GM23338 (cell line): Measurements from ENCODE around the gene FANCG. TPM values are rescaled to one million over a fixed set of nuclear protein-coding genes. Genes with fewer than 3 reads are reported as not detected.

Source experiments
- ATAC-seq: fragments of 200-7000 bp; cut with Tn5 transposase; 3 replicates; pipeline ENCODE4 v1.9.1; 2020
- DNase-seq: peaks from one replicate; pipeline ENCODE4 v3.0.0-alpha.2; 2015; ENCODE audit warnings: low spot score
- H2AFZ ChIP-seq: fragments of 200-600 bp; sonication (generic); 2 replicates; pipeline ENCODE4 v1.8.0; 2016; ENCODE audit warnings: antibody characterized with exemption, mild to moderate bottlenecking, moderate library complexity
- H3F3A ChIP-seq: fragments of 200-600 bp; sonication (generic); replicated peaks from 2 replicates; pipeline ENCODE4 v1.8.0; 2017; ENCODE audit warnings: antibody characterized with exemption, mixed run types, low read depth
- H3K27ac ChIP-seq: fragments of 200-600 bp; sonication (generic); 2 replicates; pipeline ENCODE4 v1.6.1; 2016; ENCODE audit warnings: low read depth
- H3K27me3 ChIP-seq: fragments of 200-600 bp; sonication (generic); 2 replicates; pipeline ENCODE4 v1.8.0; 2016; ENCODE audit warnings: mild to moderate bottlenecking, mixed run types, moderate library complexity; ENCODE audit not compliant: insufficient read depth
- H3K36me3 ChIP-seq: fragments of 200-600 bp; sonication (generic); 2 replicates; pipeline ENCODE4 v1.8.0; 2016; ENCODE audit warnings: mild to moderate bottlenecking; ENCODE audit not compliant: insufficient read depth
- H3K4me1 ChIP-seq: fragments of 200-600 bp; sonication (generic); 2 replicates; pipeline ENCODE4 v1.8.0; 2016; ENCODE audit warnings: mild to moderate bottlenecking, moderate library complexity; ENCODE audit not compliant: insufficient read depth
- H3K4me2 ChIP-seq: fragments of 200-600 bp; sonication (generic); 2 replicates; pipeline ENCODE4 v1.7.1; 2017; ENCODE audit warnings: mixed run types
- H3K4me3 ChIP-seq: fragments of 200-600 bp; sonication (generic); 2 replicates; pipeline ENCODE4 v1.6.1; 2016; ENCODE audit warnings: mixed run types
- H3K79me2 ChIP-seq: fragments of 200-600 bp; sonication (generic); replicated peaks from 2 replicates; pipeline ENCODE4 v1.8.0; 2017; ENCODE audit warnings: mild to moderate bottlenecking; ENCODE audit not compliant: insufficient read depth
- H3K9me2 ChIP-seq: fragments of 200-600 bp; sonication (generic); 2 replicates; pipeline ENCODE4 v1.8.0; 2017; ENCODE audit not compliant: insufficient read depth
- H4K20me1 ChIP-seq: fragments of 200-600 bp; sonication (generic); replicated peaks from 2 replicates; pipeline ENCODE4 v1.8.0; 2017; ENCODE audit warnings: mild to moderate bottlenecking; ENCODE audit not compliant: insufficient read depth
- H3K27ac Mint-ChIP-seq: 2 replicates; pipeline ENCODE4 v1.8.0; 2020; ENCODE audit warnings: inconsistent platforms, mild to moderate bottlenecking, moderate library complexity, mixed read lengths
- H3K27me3 Mint-ChIP-seq: 3 replicates; pipeline ENCODE4 v1.8.0; 2022; ENCODE audit warnings: low read depth, mild to moderate bottlenecking, moderate library complexity, mixed read lengths, inconsistent platforms; ENCODE audit not compliant: insufficient read depth, poor library complexity
- H3K36me3 Mint-ChIP-seq: 3 replicates; pipeline ENCODE4 v1.8.0; 2021; ENCODE audit warnings: low read depth, mild to moderate bottlenecking, inconsistent platforms, moderate library complexity, mixed read lengths
- H3K4me1 Mint-ChIP-seq: 3 replicates; pipeline ENCODE4 v1.8.0; 2020; ENCODE audit warnings: mild to moderate bottlenecking, inconsistent platforms, mixed read lengths
- H3K4me3 Mint-ChIP-seq: 3 replicates; pipeline ENCODE4 v1.8.0; 2021; ENCODE audit warnings: moderate library complexity, mild to moderate bottlenecking, inconsistent platforms, mixed read lengths
- H3K9me3 Mint-ChIP-seq: 3 replicates; pipeline ENCODE4 v1.8.0; 2020; ENCODE audit warnings: moderate library complexity, mild to moderate bottlenecking, inconsistent platforms, mixed read lengths
- CREB1 ChIP-seq: fragments of 250-450 bp; sonication (Bioruptor Pico); IDR thresholded peaks from 2 replicates; pipeline ENCODE4 v1.5.0; 2020; ENCODE audit warnings: low read depth, mild to moderate bottlenecking, moderate library complexity
- CTCF ChIP-seq, 2 experiments: fragments of 200-600 bp in 1 of 2; sonication (generic) in 1 of 2; conservative IDR thresholded peaks; 2 replicates each; pipeline versions ENCODE4 v1.5.1 to v1.6.1; 2016 to 2017; ENCODE audit warnings: antibody characterized with exemption in 2 of 2, low read depth in 2 of 2, mild to moderate bottlenecking in 2 of 2, moderate library complexity in 1 of 2
- ETS1 ChIP-seq: IDR thresholded peaks from 2 replicates; pipeline ENCODE4 v1.6.1; 2016; ENCODE audit warnings: antibody characterized with exemption
- EZH2 ChIP-seq: fragments of 200-600 bp; sonication (generic); IDR thresholded peaks from one replicate; pipeline ENCODE4 v1.8.0; 2017; ENCODE audit warnings: antibody characterized with exemption, mild to moderate bottlenecking, low read depth; ENCODE audit not compliant: unreplicated experiment
- EZH2phosphoT487 ChIP-seq: fragments of 200-600 bp; sonication (generic); IDR thresholded peaks from one replicate; pipeline ENCODE4 v1.8.1; 2018; ENCODE audit warnings: antibody characterized with exemption; ENCODE audit not compliant: unreplicated experiment
- NANOG ChIP-seq: IDR thresholded peaks from 2 replicates; pipeline ENCODE4 v1.6.1; 2016; ENCODE audit warnings: antibody characterized with exemption, borderline replicate concordance
- POLR2AphosphoS5 ChIP-seq: IDR thresholded peaks from 2 replicates; pipeline ENCODE4 v1.6.1; 2016; ENCODE audit warnings: antibody characterized with exemption, low read depth
- REST ChIP-seq: IDR thresholded peaks from one replicate; pipeline ENCODE4 v1.6.1; 2018; ENCODE audit warnings: antibody characterized with exemption; ENCODE audit not compliant: unreplicated experiment
- STAT1 ChIP-seq: IDR thresholded peaks from one replicate; pipeline ENCODE4 v1.6.1; 2016; ENCODE audit warnings: antibody characterized with exemption; ENCODE audit not compliant: unreplicated experiment
- ZNF114 ChIP-seq: fragments of 250-450 bp; sonication (Bioruptor Pico); IDR thresholded peaks from 2 replicates; pipeline ENCODE4 v1.5.0; 2020; ENCODE audit warnings: mild to moderate bottlenecking, moderate library complexity
- ZNF331 ChIP-seq: fragments of 250-450 bp; sonication (Bioruptor Pico); IDR thresholded peaks from 2 replicates; pipeline ENCODE4 v1.5.0; 2020; ENCODE audit warnings: low read depth, mild to moderate bottlenecking, moderate library complexity
- polyA plus RNA-seq: library from polyadenylated mRNA; unstranded; fragments of >200 nt; fragmentation: Nextera tagmentation; extraction: Ambion mirVana; gene quantifications from 2 replicates; pipeline ENCODE4 v1.2.1, GENCODE V29; 2016
- total RNA-seq: library from RNA; depleted of rRNA; stranded (reverse); fragments of >200 nt; shearing (Covaris generic); gene quantifications from 2 replicates; pipeline ENCODE4 v1.2.3, GENCODE V29; 2014

Gene FANCG
- total and polyA plus RNA-seq, 2 experiments from 2014 or later = 53.8 to 56.2 TPM

GRCh38 chr9:35071814-35072460 lies 7.8 kb downstream of the FANCG start:
- ATAC-seq (peak; percentile 84), DNase-seq (peak; percentile 94)
- 0 out of 3 replicates have a peak, but pooled peaks cover 2% of the 10 kb centered on the region for H3K9me3 Mint-ChIP-seq
- no peaks in the 10 kb centered on the region for H3K9me2 ChIP-seq
- peak overlapping the region; percentile 96 for H3K4me2 ChIP-seq
- H3K27me3 ChIP-seq = no peaks in the 10 kb centered on the region
- peaks cover 48% of the 10 kb centered on the region for H3K79me2 ChIP-seq
- peak overlapping the region; percentile 98 for H3K27ac Mint-ChIP-seq
- peaks cover 44% of the 10 kb centered on the region for H4K20me1 ChIP-seq
- H3K36me3 ChIP-seq = peaks cover 21% of the 10 kb centered on the region
- peak overlapping the region; percentile 98 for H3K4me3 Mint-ChIP-seq
- peak overlapping the region; percentile 99 for H3K4me3 ChIP-seq
- H3K4me1 Mint-ChIP-seq = peaks cover 26% of the 10 kb centered on the region
- peaks cover 80% of the 10 kb centered on the region for H3K36me3 Mint-ChIP-seq
- peaks cover 7% of the 10 kb centered on the region for H3F3A ChIP-seq
- TF ChIP-seq POLR2AphosphoS5 (peak; percentile 40; the same call in 1 of the 2 replicates), EZH2phosphoT487 (no peak), ETS1 (no peak), NANOG (no peak), EZH2 (no peak), CTCF (conservative IDR thresholded peaks at IDR 0.05; ENCODE audit: low read depth in 2 of 2) (peak in 1 of 2 experiments; percentile 54; a peak in 3 of 4 replicates), CREB1 (CRISPR knock-in tag) (0 out of 2 replicates have a peak, but pooled peaks have one; percentile 34)
- H2AFZ ChIP-seq = no peak overlapping the region
- peaks cover 15% of the 10 kb centered on the region for H3K4me1 ChIP-seq
- peak overlapping the region; percentile 85 for H3K27ac ChIP-seq
- peaks cover 11% of the 10 kb centered on the region for H3K27me3 Mint-ChIP-seq

GRCh38 chr9:35070823-35071813 lies 8.6 kb downstream of the FANCG start:
- no peaks in the 10 kb centered on the region for H3K27me3 ChIP-seq
- H3K4me1 ChIP-seq = peaks cover 15% of the 10 kb centered on the region
- H3K36me3 ChIP-seq = peaks cover 29% of the 10 kb centered on the region
- peak overlapping the region; percentile 85 for H3K27ac ChIP-seq
- H3K9me2 ChIP-seq = no peaks in the 10 kb centered on the region
- peak overlapping the region; percentile 98 for H3K4me3 Mint-ChIP-seq
- peaks cover 56% of the 10 kb centered on the region for H3K79me2 ChIP-seq
- H3K4me3 ChIP-seq = peak overlapping the region; percentile 99
- peaks cover 7% of the 10 kb centered on the region for H3F3A ChIP-seq
- ATAC-seq = no peak
- H3K27ac Mint-ChIP-seq = peak overlapping the region; percentile 98
- peaks cover 11% of the 10 kb centered on the region for H3K27me3 Mint-ChIP-seq
- DNase-seq = no peak
- peaks cover 51% of the 10 kb centered on the region for H4K20me1 ChIP-seq
- peak overlapping the region; percentile 96 for H3K4me2 ChIP-seq
- H3K36me3 Mint-ChIP-seq = peaks cover 80% of the 10 kb centered on the region
- H3K9me3 Mint-ChIP-seq = 0 out of 3 replicates have a peak, but pooled peaks cover 2% of the 10 kb centered on the region
- H3K4me1 Mint-ChIP-seq = peaks cover 26% of the 10 kb centered on the region
- no peak overlapping the region for H2AFZ ChIP-seq
- TF ChIP-seq EZH2 (no peak), STAT1 (no peak), CTCF (conservative IDR thresholded peaks at IDR 0.05; ENCODE audit: low read depth in 2 of 2) (no peak), ZNF331 (CRISPR knock-in tag) (no peak), ETS1 (no peak), ZNF114 (CRISPR knock-in tag) (no peak), REST (no peak), NANOG (no peak)
